HL-60 (cell line): ENCODE results near the gene ZCWPW1.

Source experiments
- TF ChIP-seq, protein P1 (sequence below): IDR thresholded peaks from one replicate; pipeline ENCODE4 v1.5.1; 2011; ENCODE audit warnings: low read length, control low read depth, inconsistent platforms; ENCODE audit not compliant: insufficient read depth
- TF ChIP-seq, protein P2 (sequence below): IDR thresholded peaks from 2 replicates; pipeline ENCODE4 v1.6.1; 2012; ENCODE audit warnings: low read depth; ENCODE audit not compliant: insufficient replicate concordance

DNA sequence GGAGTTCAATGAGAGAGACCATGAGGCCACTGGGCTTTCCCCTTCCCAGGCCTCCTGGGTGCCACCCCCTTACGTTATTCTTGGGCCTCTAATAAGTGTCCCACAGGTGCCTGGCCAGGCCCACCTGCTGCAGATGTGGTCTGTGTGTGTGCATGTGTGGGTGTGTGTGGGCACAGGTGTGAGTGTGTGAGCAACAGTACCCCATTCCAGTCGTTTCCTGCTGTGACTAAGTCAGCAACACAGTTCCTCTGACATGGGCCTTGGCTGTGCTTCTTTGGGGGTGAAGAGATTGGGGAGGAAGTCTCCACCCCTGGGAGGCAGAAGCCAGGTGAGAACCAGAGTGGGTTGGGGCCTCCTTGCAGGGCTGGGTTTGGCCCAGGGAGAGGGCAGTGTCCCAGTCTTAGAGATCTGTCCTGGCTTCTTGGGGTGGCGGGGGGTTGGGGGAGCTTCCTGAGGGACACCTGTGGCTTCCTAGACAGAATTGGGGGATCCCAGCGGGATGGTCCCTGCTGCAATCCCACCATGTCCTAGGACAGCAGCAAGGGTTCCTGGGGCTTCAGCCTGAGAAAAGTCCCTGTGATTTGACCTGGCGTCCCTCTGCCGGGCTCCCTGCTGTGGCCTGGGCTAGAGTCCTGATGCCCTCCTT lies 74.7 kb downstream of the ZCWPW1 start:
- TF ChIP-seq, protein P1, sequence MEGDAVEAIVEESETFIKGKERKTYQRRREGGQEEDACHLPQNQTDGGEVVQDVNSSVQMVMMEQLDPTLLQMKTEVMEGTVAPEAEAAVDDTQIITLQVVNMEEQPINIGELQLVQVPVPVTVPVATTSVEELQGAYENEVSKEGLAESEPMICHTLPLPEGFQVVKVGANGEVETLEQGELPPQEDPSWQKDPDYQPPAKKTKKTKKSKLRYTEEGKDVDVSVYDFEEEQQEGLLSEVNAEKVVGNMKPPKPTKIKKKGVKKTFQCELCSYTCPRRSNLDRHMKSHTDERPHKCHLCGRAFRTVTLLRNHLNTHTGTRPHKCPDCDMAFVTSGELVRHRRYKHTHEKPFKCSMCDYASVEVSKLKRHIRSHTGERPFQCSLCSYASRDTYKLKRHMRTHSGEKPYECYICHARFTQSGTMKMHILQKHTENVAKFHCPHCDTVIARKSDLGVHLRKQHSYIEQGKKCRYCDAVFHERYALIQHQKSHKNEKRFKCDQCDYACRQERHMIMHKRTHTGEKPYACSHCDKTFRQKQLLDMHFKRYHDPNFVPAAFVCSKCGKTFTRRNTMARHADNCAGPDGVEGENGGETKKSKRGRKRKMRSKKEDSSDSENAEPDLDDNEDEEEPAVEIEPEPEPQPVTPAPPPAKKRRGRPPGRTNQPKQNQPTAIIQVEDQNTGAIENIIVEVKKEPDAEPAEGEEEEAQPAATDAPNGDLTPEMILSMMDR = no peak
- TF ChIP-seq, protein P2, sequence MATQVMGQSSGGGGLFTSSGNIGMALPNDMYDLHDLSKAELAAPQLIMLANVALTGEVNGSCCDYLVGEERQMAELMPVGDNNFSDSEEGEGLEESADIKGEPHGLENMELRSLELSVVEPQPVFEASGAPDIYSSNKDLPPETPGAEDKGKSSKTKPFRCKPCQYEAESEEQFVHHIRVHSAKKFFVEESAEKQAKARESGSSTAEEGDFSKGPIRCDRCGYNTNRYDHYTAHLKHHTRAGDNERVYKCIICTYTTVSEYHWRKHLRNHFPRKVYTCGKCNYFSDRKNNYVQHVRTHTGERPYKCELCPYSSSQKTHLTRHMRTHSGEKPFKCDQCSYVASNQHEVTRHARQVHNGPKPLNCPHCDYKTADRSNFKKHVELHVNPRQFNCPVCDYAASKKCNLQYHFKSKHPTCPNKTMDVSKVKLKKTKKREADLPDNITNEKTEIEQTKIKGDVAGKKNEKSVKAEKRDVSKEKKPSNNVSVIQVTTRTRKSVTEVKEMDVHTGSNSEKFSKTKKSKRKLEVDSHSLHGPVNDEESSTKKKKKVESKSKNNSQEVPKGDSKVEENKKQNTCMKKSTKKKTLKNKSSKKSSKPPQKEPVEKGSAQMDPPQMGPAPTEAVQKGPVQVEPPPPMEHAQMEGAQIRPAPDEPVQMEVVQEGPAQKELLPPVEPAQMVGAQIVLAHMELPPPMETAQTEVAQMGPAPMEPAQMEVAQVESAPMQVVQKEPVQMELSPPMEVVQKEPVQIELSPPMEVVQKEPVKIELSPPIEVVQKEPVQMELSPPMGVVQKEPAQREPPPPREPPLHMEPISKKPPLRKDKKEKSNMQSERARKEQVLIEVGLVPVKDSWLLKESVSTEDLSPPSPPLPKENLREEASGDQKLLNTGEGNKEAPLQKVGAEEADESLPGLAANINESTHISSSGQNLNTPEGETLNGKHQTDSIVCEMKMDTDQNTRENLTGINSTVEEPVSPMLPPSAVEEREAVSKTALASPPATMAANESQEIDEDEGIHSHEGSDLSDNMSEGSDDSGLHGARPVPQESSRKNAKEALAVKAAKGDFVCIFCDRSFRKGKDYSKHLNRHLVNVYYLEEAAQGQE = no peak
